ENCODE data around the gene SLC39A5.
"Not testable (repeated sequence)": the region's sequence is repeated elsewhere in the genome, so short reads cannot be mapped to it uniquely, and the experiment has no call there.

Gene SLC39A5

GRCh38 chr12:56243731-56244181 lies 13.9 kb downstream of the SLC39A5 start:
- DNase-seq (ENCODE audit: insufficient read length, low spot score), result no peak
- no peak for FAIRE-seq

- FAIRE-seq, result no peak
- no peak for DNase-seq (ENCODE audit: insufficient read length, low spot score)
These were observed 14.6 kb downstream of the SLC39A5 start for GRCh38 chr12:56244494-56244893.

- no peak for DNase-seq (ENCODE audit: insufficient read length, low spot score)
- no peak for FAIRE-seq
These were observed 18.1 kb downstream of the SLC39A5 start for GRCh38 chr12:56247923-56248322.

- DNase-seq (ENCODE audit: insufficient read length, low spot score) (no peak), FAIRE-seq (no peak)
These were observed 18.9 kb downstream of the SLC39A5 start for GRCh38 chr12:56248711-56249110.

- no peak for FAIRE-seq
- no peak for DNase-seq (ENCODE audit: insufficient read length, low spot score)
These were observed 22.8 kb downstream of the SLC39A5 start for GRCh38 chr12:56252649-56253048.

- FAIRE-seq, result no peak
These were observed 23.2 kb downstream of the SLC39A5 start for GRCh38 chr12:56253091-56253490.

GRCh38 chr12:56255671-56256070 lies 25.8 kb downstream of the SLC39A5 start:
- FAIRE-seq, result no peak
- no peak for DNase-seq (ENCODE audit: insufficient read length, low spot score)

More at GRCh38 chr12:56253091-56253490, 23.2 kb downstream of the SLC39A5 start:
- no peak for DNase-seq (ENCODE audit: insufficient read length, low spot score)

- DNase-seq (ENCODE audit: insufficient read length, low spot score) (no peak), FAIRE-seq (no peak)
These were observed 26.6 kb downstream of the SLC39A5 start for GRCh38 chr12:56256326-56256960.

GRCh38 chr12:56257071-56257470 lies 27.2 kb downstream of the SLC39A5 start:
- no peak for FAIRE-seq
- DNase-seq (ENCODE audit: insufficient read length, low spot score), result no peak

GRCh38 chr12:56257491-56258067 lies 27.7 kb downstream of the SLC39A5 start:
- FAIRE-seq (peak; percentile 35), DNase-seq (ENCODE audit: insufficient read length, low spot score) (no peak)

- DNase-seq (ENCODE audit: insufficient read length, low spot score) (peak; percentile 95), FAIRE-seq (peak; percentile 72)
These were observed 28.4 kb downstream of the SLC39A5 start, which contains the start of gene ANKRD52 for GRCh38 chr12:56258068-56258819. Gene ANKRD52, minus strand, starts transcription at chr12:56258384. Its CDS starts 115 bp downstream, at chr12:56258269.

GRCh38 chr12:56258820-56259183 lies 29.0 kb downstream of the SLC39A5 start:
- FAIRE-seq, result no peak
- no peak for DNase-seq (ENCODE audit: insufficient read length, low spot score)

- DNase-seq (ENCODE audit: insufficient read length, low spot score) (no peak), FAIRE-seq (no peak)
These were observed 30.5 kb downstream of the SLC39A5 start for GRCh38 chr12:56260380-56260779.

GRCh38 chr12:56260921-56261320 lies 31.1 kb downstream of the SLC39A5 start:
- no peak for FAIRE-seq
- no peak for DNase-seq (ENCODE audit: insufficient read length, low spot score)

GRCh38 chr12:56261503-56262232 lies 31.8 kb downstream of the SLC39A5 start:
- FAIRE-seq (no peak), DNase-seq (ENCODE audit: insufficient read length, low spot score) (no peak)

GRCh38 chr12:56262955-56263354 lies 33.1 kb downstream of the SLC39A5 start:
- not testable (repeated sequence) for DNase-seq (ENCODE audit: insufficient read length, low spot score); FAIRE-seq

GRCh38 chr12:56266068-56266692 lies 36.3 kb downstream of the SLC39A5 start:
- not testable (repeated sequence) for FAIRE-seq; DNase-seq (ENCODE audit: insufficient read length, low spot score)

- FAIRE-seq (peak; percentile 78), DNase-seq (ENCODE audit: insufficient read length, low spot score) (peak; percentile 90)
These were observed 37.0 kb downstream of the SLC39A5 start, which contains the start of gene COQ10A for GRCh38 chr12:56266693-56267442. Gene COQ10A, plus strand, starts transcription at chr12:56266942. Its CDS starts 177 bp downstream, at chr12:56267119.

GRCh38 chr12:56267443-56268071 lies 37.7 kb downstream of the SLC39A5 start:
- no peak for FAIRE-seq

More at GRCh38 chr12:56267443-56268071, 37.7 kb downstream of the SLC39A5 start:
- no peak for DNase-seq (ENCODE audit: insufficient read length, low spot score)
